NCI-H446 treated with DMSO at 0.1 percent for 48 hours (cell line): ENCODE data around the gene MOK.

Experiments used
- DNase-seq: peaks from one replicate; lab custom pipeline; 2025; lab: John Stamatoyannopoulos, UW

MOK gene

GRCh38 chr14:102283631-102284129, 21.3 kb downstream of the MOK start:
- DNase-seq, result no peak

GRCh38 chr14:102282751-102283465, 22.1 kb downstream of the MOK start:
- DNase-seq, result no peak

- DNase-seq, result no peak
Observed at GRCh38 chr14:102280376-102280962, 24.5 kb downstream of the MOK start.

- DNase-seq, result no peak
Observed at GRCh38 chr14:102279688-102280348, 25.1 kb downstream of the MOK start.

- no peak for DNase-seq
Observed at GRCh38 chr14:102279282-102279681, 25.7 kb downstream of the MOK start.

- no peak for DNase-seq
Observed at GRCh38 chr14:102278631-102278935, 26.4 kb downstream of the MOK start.

- DNase-seq, result no peak
Observed at GRCh38 chr14:102277874-102278630, 26.9 kb downstream of the MOK start.

DNA sequence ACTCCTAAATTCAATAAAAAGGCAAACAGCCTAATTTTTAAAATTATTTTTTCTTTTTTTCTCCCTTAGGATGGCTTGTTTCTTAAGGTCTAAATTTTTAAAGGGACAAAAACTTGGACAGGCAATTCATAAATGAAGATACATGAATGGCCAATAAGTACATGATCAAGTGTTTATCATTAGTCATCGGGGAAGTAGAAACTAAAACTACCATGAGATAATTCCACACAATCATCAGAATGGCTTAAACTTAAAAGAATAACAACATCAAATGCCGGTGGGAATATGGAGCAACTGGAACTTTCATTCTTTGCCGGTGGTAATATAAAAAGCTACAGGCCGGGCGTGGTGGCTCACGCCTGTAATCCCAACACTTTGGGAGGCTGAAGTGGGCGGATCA, 29.1 kb downstream of the MOK start:
- DNase-seq, result no peak

- no peak for DNase-seq
Observed at GRCh38 chr14:102272392-102272791, 32.6 kb downstream of the MOK start.

DNA sequence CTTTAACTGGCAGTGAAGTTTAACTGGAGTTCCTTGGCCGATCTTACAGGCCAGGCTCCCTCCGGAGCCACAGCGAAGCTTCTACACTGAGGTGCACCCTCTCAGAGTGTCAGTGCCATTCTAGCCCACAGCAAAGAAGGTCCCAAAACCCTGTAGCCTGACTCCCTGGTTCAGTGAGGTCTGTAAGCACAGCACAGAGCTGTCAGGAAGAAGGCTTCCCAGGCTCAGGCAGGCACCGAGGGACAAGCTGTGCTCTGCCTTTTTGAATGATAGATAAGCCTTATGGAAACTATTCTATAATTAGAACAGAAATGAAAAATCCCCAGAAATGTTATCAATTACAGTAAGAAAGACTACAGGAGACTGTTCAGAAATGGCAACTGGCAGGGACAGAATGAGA, 40.2 kb downstream of the MOK start:
- no peak for DNase-seq

DNA sequence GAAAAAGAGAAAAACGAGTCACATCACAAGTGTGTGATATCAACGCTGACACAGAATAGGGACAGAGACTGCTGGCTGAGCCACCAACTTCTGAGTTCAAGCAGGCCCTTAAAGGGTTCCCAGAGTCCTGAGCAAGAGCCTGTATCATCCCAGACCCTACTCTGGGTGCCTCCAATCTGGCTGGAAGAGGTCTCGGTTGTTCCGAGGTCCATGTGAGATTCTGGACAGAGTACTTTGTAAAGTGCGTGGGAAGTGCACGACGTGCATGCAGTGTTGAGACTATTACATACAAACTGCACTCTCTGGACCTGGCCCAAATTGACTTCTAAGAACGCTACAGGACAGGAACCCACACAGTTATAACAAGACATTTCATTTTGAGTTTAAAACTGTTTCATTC, 40.6 kb downstream of the MOK start:
- DNase-seq, result no peak

DNA sequence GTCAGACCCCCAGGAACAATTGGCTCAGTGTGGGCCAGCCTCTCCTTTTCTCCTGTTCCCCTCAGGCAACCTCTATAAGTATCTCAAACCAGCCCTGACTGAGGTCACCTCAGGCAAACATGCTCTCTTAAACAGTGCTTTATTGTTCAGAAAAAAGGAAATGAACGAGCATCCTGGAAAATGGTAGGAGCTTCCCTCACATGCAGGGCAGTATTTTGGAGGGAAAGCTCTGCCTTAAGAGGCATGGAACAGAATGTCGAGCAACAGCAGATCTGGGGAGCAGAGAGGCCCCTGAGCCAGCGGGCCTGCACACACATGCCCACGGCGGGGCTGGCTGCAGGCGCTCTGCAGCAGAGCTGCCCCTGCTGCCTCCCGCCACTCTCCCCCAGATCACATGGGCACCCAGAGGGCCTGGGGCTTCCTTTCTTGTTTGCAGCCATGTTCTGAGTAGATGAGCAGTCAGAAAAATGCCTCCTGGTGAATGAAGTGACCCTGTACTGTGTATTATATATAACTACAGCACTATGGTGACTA, 42.0 kb downstream of the MOK start:
- DNase-seq, result no peak

GRCh38 chr14:102258136-102258535, 46.8 kb downstream of the MOK start:
- DNase-seq, result no peak

DNA sequence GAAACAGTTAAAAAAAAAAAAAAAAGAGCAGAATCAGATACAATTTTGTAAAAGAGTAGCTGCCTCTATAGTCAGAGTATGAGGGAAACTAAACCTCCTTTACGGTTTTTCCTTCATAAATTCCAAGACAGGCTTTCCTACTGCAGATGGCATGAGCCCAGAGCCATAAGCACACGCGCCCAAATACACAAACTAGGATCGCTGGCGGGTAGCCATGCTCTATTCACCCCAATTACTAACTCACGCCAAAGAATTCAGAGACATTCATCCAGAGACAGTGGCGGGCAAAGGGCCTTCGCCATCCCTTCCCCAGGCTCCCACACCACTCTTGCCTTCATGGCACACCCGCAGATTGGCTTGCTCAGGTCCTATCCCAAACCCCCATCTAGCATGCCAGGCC, 48.2 kb downstream of the MOK start:
- DNase-seq, result no peak

DNA sequence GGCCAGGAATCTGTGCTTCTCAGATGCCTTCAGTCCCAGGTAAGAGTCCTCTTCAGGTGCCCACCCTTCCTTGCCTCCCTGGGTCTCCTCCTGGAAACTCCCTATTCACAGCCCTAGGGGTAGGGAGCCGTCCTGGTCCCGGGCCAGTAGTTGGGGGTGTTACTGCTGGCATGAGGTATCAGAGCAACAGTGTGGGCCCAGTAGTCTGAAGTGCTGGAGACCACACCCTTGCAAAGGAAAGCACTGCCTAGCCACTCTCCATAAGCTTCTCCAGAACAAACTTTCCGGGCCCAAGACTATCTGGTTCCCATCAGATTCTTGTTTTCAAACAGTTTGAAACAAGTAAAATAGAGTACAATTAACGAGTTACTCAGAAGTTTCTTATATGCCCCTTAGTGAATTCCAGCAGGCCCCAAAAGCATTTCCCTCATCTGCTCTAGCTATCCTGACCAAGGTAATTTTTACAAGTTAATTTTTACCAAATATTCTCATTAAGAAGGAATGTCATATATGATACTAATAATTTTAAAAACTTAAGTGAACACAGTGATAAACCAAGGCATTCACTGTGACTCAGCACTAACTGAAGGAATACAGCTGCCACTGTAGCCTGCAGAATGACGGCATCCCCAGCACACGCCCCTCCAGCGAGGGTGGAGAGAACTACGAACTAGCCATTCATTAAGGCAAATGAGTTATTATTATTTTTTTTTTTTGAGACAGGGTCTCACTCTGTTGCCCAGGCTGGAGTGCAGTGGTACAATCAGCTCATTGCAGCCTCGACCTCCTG, 49.4 kb downstream of the MOK start:
- DNase-seq, result no peak

DNA sequence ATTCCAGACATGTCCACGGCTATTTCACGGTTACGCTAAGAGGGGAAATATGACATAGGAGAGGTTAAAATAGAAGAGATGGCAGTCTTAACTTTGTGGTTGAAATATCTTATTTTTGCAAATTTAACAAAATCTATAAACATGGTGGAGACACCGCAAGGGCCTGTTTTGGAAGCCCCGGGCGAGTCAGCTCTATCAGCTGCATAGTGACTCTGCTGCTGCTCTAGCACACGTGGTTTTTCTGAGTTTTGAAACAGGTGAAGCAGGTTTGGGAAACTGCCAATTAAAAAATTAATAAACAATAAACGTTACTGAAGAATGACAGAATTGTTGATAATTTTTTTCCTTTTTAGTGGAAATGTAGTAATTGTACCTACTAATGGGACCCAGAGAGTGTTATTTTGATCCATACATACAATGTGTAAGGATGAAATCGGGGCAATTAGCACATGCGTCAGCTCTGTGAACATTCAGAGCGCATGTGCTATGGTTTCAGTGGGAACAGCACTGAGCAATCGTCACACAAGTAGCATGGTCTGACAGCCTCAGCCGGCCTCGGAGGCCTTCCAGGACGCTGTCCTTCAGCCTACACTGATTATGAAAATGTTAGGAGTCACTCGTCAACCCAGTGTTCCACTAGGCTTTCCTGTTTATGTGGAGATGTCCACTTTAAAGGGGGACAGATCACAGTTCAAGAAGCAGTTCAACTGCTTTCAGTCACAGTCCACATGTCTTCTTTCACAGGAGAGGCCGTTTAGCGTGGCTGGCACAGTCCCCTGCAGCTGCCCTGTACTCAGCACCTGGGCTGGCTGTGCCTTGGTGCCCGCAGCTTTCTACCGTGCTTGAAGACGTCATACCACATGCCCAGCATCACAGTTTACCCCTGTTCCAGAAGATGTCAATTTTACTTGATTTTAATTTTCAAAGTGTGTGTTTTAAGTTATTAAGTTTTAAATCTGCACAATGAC, 51.8 kb downstream of the MOK start:
- no peak for DNase-seq

DNA sequence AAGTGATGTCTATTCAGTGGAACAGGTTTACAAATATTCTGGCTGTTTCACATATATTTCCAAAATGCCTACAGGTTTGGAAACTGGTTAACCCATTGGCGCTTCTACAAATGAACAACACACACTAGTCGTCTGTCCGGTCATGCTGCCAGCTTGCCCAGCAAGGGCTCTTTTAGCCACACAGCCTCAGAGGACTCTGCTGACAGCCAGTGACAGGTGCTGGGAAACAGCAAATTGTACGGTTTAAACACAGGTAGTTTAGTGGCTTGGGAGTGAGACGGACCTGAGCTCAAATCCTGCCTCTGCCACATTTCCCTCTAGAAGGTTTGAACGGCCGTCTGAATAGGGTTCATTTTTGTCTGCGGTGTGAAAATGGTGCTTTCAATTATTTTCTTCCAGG, 53.8 kb downstream of the MOK start:
- DNase-seq, result no peak

- no peak for DNase-seq
Observed at GRCh38 chr14:102250636-102251035, 54.3 kb downstream of the MOK start.

DNA sequence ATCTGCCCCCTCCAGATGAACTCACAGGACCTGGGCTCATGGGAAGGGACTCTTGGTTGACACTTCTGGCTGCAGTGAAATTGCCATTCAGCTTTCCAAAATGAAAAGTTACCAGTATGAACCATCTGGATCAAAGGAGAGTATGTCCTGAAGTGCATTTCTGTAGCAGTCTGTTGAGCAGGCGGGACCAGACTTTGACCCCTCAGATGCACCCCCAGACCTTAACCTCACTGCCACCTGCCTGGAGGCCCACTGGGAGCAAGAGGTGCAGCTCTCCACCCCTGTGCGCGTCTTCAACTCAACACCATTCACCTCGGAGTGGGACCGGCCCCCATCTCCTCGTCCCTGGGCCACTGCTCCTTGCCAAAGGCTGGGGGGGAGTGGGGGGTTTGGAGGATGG, 55.0 kb downstream of the MOK start:
- DNase-seq, result no peak

DNA sequence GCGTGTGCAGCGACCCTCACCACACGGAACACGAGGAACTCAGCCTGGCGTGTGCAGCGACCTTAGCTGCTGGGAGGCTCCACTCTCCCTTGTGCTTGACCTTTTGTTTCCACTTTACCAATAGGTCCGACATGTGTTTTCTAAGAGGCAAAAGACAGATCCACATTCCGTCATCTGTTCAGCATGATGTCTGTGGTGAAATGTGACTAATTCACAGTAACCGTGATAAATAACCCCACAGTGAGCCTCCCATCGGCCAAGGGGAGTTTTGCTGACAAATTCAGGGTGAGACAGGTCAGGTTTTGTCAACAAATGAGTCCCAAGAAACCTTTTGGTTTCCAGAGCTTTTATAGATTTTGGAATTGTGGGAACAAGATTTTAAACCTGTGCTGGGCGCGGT, 55.9 kb downstream of the MOK start:
- no peak for DNase-seq

DNA sequence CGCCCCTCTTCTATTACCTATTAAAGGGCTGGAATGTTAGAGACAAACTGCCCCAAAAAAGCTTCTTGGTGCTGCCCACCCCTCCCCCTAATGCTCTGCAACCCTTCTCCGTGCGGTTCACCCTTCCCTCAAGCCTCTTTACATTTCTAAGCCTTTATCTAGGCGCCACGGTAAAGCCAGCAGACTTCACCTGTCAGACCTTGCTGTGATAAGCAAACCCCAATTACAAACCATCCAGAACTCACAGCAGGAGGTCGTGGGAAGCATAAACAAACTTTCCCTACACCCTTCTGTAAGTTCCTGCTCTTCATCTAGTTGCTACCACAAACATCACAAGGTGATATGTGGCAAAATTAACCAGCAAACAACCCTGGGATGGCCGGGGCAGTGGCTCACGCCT, 56.8 kb downstream of the MOK start:
- no peak for DNase-seq
